BLaER1 treated with 17β-estradiol and CSF1 and Interleukin-3, amounts not matched to agents 10 nM and 100 nM (cell line): ENCODE data around the gene ATCAY.
A peak's percentile ranks its signal among the peaks of the same experiment; 100 is the strongest.

ENCODE experiments used
- H3K27ac ChIP-seq, 11 experiments: shearing (Covaris generic); formaldehyde crosslinking; 2 replicates each; pipeline ENCODE4 v1.8.1; 2022
- H3K27me3 ChIP-seq, 11 experiments: shearing (Covaris generic); formaldehyde crosslinking; 2 replicates each; pipeline ENCODE4 v1.8.1; 2022
- H3K36me3 ChIP-seq, 11 experiments: shearing (Covaris generic); formaldehyde crosslinking; 2 replicates each; pipeline ENCODE4 v1.8.1; 2022
- H3K4me1 ChIP-seq, 10 experiments: shearing (Covaris generic); formaldehyde crosslinking; 2 replicates each; pipeline ENCODE4 v1.8.1; 2022
- H3K4me2 ChIP-seq, 11 experiments: shearing (Covaris generic); formaldehyde crosslinking; 2 replicates each; pipeline ENCODE4 v1.8.1; 2022
- H3K4me3 ChIP-seq, 10 experiments: shearing (Covaris generic); formaldehyde crosslinking; 2 replicates each; pipeline ENCODE4 v1.8.1; 2022
- H3K9ac ChIP-seq, 11 experiments: shearing (Covaris generic); formaldehyde crosslinking; 2 replicates each; pipeline ENCODE4 v1.8.1; 2022
- H3K9me3 ChIP-seq, 11 experiments: shearing (Covaris generic); formaldehyde crosslinking; replicated peaks in 1 of 11; 2 replicates each; pipeline ENCODE4 v1.8.1; 2022
- H4K20me1 ChIP-seq, 11 experiments: shearing (Covaris generic); formaldehyde crosslinking; 2 replicates each; pipeline ENCODE4 v1.8.1; 2022
- Cebpa-rat ChIP-seq, 11 experiments: shearing (Covaris generic); IDR thresholded peaks; 2 replicates each; pipeline ENCODE4 v1.8.1; 2022

ATCAY gene

DNA sequence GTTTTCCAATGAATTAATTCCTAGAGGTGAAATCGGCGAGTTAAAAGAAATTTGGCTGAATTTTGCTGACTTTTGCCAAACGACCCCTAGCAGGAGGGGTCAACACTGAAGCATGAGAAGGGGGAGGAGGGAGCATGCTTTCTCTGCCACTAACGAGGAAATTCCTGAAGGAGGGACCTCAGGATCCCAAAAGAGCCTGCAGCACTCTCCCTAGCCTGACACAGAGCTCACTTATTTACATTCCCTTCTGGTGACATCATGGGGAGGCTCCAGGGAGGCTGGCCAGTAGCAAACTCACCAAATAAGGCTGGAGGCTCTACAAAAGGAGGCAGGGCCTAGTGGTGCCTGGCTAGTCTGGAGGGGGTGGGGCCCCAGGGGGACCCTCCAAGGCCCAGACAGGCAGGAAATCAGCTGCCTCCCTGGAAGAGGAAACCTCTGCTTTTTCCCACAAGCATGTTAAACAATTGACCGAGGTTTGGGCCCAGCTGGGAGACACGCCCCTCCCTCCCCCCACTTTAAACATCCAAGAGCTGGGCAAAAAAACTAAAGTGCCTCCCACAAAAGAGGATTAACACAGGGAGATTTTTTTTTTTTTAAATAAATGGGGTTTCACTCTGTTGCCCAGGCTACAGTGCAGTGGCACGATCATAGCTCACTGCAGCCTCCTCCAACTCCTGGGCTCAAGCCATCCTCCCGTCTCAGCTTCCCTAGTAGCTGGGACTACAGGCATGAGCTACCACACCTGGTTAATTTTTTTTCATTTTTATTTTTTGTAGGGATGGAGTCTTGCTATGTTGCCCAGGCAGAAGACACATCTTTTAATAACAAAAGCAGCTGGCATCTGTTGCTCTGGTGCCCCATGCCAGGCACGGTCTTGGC, 88.3 kb downstream of the ATCAY start:
- peak overlapping the region; percentile 87 to 99 (median 95) for H3K4me2 ChIP-seq

DNA sequence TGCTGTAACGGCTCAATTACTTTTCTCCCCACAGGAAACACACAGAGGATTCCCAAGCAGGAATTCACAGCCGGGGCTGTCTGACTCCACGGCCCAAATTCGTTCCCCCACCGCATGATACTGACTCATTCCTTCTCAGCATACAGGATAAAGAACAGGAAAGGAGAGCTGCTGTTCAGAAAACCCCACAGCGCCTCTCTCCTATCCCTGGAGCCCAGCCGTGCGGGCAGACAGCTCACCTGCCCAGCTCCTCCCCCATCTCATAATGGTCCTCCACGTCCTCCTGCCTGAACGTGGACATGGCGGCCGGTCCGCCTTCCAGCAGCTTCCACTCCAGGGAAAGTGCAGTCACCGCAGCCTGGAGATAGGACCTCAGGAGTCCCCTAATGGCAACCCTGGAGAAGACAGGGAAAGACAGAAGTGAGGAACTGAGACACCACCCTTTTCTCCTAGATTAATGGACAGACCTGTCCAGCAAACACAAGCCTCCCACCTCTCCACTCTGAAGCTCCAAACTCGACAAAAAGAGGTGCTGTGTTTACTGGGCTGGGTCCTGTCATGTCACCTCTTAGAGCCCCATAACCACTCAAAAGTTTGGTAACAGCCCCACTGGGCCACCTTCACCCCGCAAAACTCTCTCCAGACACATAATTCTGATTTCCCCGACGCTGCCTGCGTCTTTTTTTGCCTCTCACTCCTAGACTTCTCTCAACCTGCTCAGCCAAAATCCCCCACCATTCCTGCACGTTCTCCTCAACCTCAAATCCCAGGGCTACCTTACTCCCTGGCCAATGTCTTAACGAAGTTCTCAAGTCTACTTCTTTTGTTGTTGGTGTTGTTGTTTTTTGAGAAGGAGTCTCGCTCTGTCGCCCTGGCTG, 89.2 kb downstream of the ATCAY start:
- peaks cover 24 to 33% (median 29%) of the 10 kb centered on the region in 10 experiments for H3K4me1 ChIP-seq
- peaks cover 51 to 81% (median 76%) of the 10 kb centered on the region in 11 experiments for H4K20me1 ChIP-seq
- H3K9me3 ChIP-seq = no peaks in the 10 kb centered on the region
- H3K9ac ChIP-seq = peak overlapping the region; percentile 87 to 96 (median 94)
- peak overlapping the region; percentile 87 to 99 (median 95) for H3K4me2 ChIP-seq
- peak overlapping the region in 10 of 11 experiments; percentile 80 to 86 (median 86); a peak in 21 of 22 replicates for H3K27ac ChIP-seq
- peak overlapping the region; percentile 86 to 99 (median 97) for H3K4me3 ChIP-seq
- H3K27me3 ChIP-seq = no peaks in the 10 kb centered on the region
- TF ChIP-seq Cebpa-rat (IDR thresholded peaks at IDR 0.05) = no peak
- peaks cover 46 to 56% (median 51%) of the 10 kb centered on the region in 11 experiments for H3K36me3 ChIP-seq

More for the DNA sequence above, 88.3 kb downstream of the ATCAY start:
- no peak for TF ChIP-seq Cebpa-rat (IDR thresholded peaks at IDR 0.05)
- Histone ChIP-seq H3K4me1 (peaks cover 24 to 33% (median 29%) of the 10 kb centered on the region in 10 experiments), H3K4me3 (peak overlapping the region; percentile 86 to 99 (median 97); a peak in 12 of 20 replicates), H3K27ac (peak overlapping the region in 10 of 11 experiments; percentile 9 to 86 (median 84); a peak in 17 of 22 replicates), H3K9ac (peak overlapping the region; percentile 87 to 96 (median 94); a peak in 20 of 22 replicates), H3K27me3 (no peaks in the 10 kb centered on the region), H4K20me1 (peaks cover 53 to 85% (median 79%) of the 10 kb centered on the region in 11 experiments), H3K36me3 (peaks cover 52 to 64% (median 58%) of the 10 kb centered on the region in 11 experiments), H3K9me3 (no peaks in the 10 kb centered on the region)

GRCh38 chr19:3970313-3970807, 89.9 kb downstream of the ATCAY start:
- Histone ChIP-seq H3K4me1 (peaks cover 24 to 33% (median 29%) of the 10 kb centered on the region in 10 experiments), H3K4me3 (peak overlapping the region; percentile 86 to 99 (median 97)), H4K20me1 (peaks cover 50 to 81% (median 76%) of the 10 kb centered on the region in 11 experiments), H3K36me3 (peaks cover 44 to 55% (median 49%) of the 10 kb centered on the region in 11 experiments), H3K9me3 (no peaks in the 10 kb centered on the region), H3K27me3 (no peaks in the 10 kb centered on the region), H3K27ac (peak overlapping the region; percentile 80 to 86 (median 85)), H3K9ac (peak overlapping the region; percentile 87 to 96 (median 94)), H3K4me2 (peak overlapping the region; percentile 87 to 99 (median 95))
- TF ChIP-seq Cebpa-rat (IDR thresholded peaks at IDR 0.05) = no peak

- H3K27ac ChIP-seq = peak within 1 kb of the TSS; percentile 80 to 86 (median 85)
- H3K4me2 ChIP-seq = peak within 1 kb of the TSS; percentile 87 to 99 (median 95)
- H3K9ac ChIP-seq = peak within 1 kb of the TSS; percentile 87 to 96 (median 94)
- H3K36me3 ChIP-seq = peaks cover 44 to 55% (median 49%) of the 10 kb centered on the region in 11 experiments
- no peak for TF ChIP-seq Cebpa-rat (IDR thresholded peaks at IDR 0.05)
- H3K4me1 ChIP-seq = peaks cover 24 to 33% (median 29%) of the 10 kb centered on the region in 10 experiments
- H3K9me3 ChIP-seq = no peaks in the 10 kb centered on the region
- H3K27me3 ChIP-seq = no peaks in the 10 kb centered on the region
- H4K20me1 ChIP-seq = peaks cover 51 to 81% (median 76%) of the 10 kb centered on the region in 11 experiments
- peak within 1 kb of the TSS; percentile 86 to 99 (median 97) for H3K4me3 ChIP-seq
These were observed 90.5 kb downstream of the ATCAY start, which contains the start of gene DAPK3 for GRCh38 chr19:3970808-3971598. Gene DAPK3 (minus strand): TSS chr19:3971099. CDS start chr19:3969735, 1,364 bp downstream.

GRCh38 chr19:3975144-3975543, 94.7 kb downstream of the ATCAY start:
- peaks cover 18 to 53% (median 45%) of the 10 kb centered on the region in 10 experiments for H3K4me1 ChIP-seq
- no peaks in the 10 kb centered on the region for H3K27me3 ChIP-seq
- no peak overlapping the region for H3K4me2 ChIP-seq
- peaks cover 53 to 61% (median 58%) of the 10 kb centered on the region in 11 experiments for H3K36me3 ChIP-seq
- no peak overlapping the region for H3K4me3 ChIP-seq
- no peak overlapping the region for H3K27ac ChIP-seq
- H4K20me1 ChIP-seq = peaks cover 53 to 81% (median 77%) of the 10 kb centered on the region in 11 experiments
- H3K9me3 ChIP-seq = no peaks in the 10 kb centered on the region
- TF ChIP-seq Cebpa-rat (IDR thresholded peaks at IDR 0.05) = no peak
- H3K9ac ChIP-seq = no peak overlapping the region

GRCh38 chr19:3975637-3976087, 95.2 kb downstream of the ATCAY start:
- H4K20me1 ChIP-seq = peaks cover 58 to 81% (median 78%) of the 10 kb centered on the region in 11 experiments
- peaks cover 58 to 66% (median 63%) of the 10 kb centered on the region in 11 experiments for H3K36me3 ChIP-seq

GRCh38 chr19:3976495-3977241, 96.2 kb downstream of the ATCAY start:
- Histone ChIP-seq H3K27me3 (no peaks in the 10 kb centered on the region), H3K9ac (peak overlapping the region in 10 of 11 experiments; percentile 4 to 44 (median 28); a peak in 14 of 22 replicates), H3K4me1 (peaks cover 29 to 59% (median 54%) of the 10 kb centered on the region in 10 experiments), H3K36me3 (peaks cover 68 to 76% (median 73%) of the 10 kb centered on the region in 11 experiments), H3K4me3 (0 out of 20 replicates have a peak overlapping the region, but pooled peaks of 1 of the 10 experiments have one; percentile 11), H3K4me2 (peak overlapping the region in 9 of 11 experiments; percentile 1 to 43 (median 28); a peak in 15 of 22 replicates), H4K20me1 (peaks cover 68 to 84% (median 82%) of the 10 kb centered on the region in 11 experiments), H3K9me3 (no peaks in the 10 kb centered on the region), H3K27ac (peak overlapping the region in 8 of 11 experiments; percentile 8 to 98 (median 20); a peak in 8 of 22 replicates)
- no peak for TF ChIP-seq Cebpa-rat (IDR thresholded peaks at IDR 0.05)

More at GRCh38 chr19:3975637-3976087, 95.2 kb downstream of the ATCAY start:
- no peak for TF ChIP-seq Cebpa-rat (IDR thresholded peaks at IDR 0.05)
- Histone ChIP-seq H3K9ac (no peak overlapping the region), H3K9me3 (no peaks in the 10 kb centered on the region), H3K4me2 (no peak overlapping the region), H3K4me3 (no peak overlapping the region), H3K27me3 (no peaks in the 10 kb centered on the region), H3K4me1 (peaks cover 24 to 55% (median 49%) of the 10 kb centered on the region in 10 experiments), H3K27ac (no peak overlapping the region)
